ENCODE results near the gene EIF3D.
A peak's percentile ranks its signal among the peaks of the same experiment; 100 is the strongest.

The EIF3D gene

DNA sequence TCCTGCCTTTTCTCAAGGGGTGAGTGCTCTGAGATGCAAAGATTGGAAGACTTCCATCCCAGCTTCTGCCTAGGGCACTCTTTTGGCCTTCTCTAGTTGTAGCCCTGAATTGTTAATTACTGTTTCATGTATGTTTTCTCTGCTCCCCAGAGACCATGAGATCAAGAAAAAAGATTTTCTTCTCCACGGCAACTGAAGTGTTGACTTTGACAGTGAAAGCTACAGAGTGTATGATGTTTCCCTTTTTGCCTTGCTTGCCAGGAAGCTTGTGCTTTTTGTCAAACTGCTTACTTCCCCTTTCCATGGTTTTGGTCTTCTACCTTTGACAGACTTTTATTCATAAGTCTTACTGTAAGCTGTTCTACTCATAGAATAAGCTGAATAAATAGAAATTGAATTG, 23.3 kb upstream of the EIF3D start:
- no peak for TF ChIP-seq EZH2phosphoT487 (IDR thresholded peaks at IDR 0.05; ENCODE audit: borderline replicate concordance)
- TF ChIP-seq, protein P1, sequence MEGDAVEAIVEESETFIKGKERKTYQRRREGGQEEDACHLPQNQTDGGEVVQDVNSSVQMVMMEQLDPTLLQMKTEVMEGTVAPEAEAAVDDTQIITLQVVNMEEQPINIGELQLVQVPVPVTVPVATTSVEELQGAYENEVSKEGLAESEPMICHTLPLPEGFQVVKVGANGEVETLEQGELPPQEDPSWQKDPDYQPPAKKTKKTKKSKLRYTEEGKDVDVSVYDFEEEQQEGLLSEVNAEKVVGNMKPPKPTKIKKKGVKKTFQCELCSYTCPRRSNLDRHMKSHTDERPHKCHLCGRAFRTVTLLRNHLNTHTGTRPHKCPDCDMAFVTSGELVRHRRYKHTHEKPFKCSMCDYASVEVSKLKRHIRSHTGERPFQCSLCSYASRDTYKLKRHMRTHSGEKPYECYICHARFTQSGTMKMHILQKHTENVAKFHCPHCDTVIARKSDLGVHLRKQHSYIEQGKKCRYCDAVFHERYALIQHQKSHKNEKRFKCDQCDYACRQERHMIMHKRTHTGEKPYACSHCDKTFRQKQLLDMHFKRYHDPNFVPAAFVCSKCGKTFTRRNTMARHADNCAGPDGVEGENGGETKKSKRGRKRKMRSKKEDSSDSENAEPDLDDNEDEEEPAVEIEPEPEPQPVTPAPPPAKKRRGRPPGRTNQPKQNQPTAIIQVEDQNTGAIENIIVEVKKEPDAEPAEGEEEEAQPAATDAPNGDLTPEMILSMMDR (conservative IDR thresholded peaks at IDR 0.05; ENCODE audit: low read length), result no peak
- Histone ChIP-seq H2AFZ (ENCODE audit: low read length) (no peak overlapping the region), H3K79me2 (ENCODE audit: insufficient read depth, low read length) (no peaks in the 10 kb centered on the region), H3K4me3 (ENCODE audit: low read length, poor library complexity, severe bottlenecking) (no peak overlapping the region), H4K20me1 (ENCODE audit: insufficient read depth, low read length, poor library complexity, severe bottlenecking) (no peaks in the 10 kb centered on the region), H3K9me3 (ENCODE audit: insufficient read depth, low read depth, low read length) (no peaks in the 10 kb centered on the region), H3F3A (ENCODE audit: low read depth) (no peaks in the 10 kb centered on the region), H3K4me1 (ENCODE audit: insufficient read depth, low read length, poor library complexity, severe bottlenecking) (no peaks in the 10 kb centered on the region), H3K9me2 (replicated peaks; ENCODE audit: low read depth, low read length) (no peaks in the 10 kb centered on the region), H3K4me2 (ENCODE audit: low read depth, low read length, poor library complexity, severe bottlenecking) (no peak overlapping the region), H3K36me3 (ENCODE audit: insufficient read depth, low read length) (no peaks in the 10 kb centered on the region), H3K27me3 (ENCODE audit: insufficient read depth, low read length, poor library complexity, severe bottlenecking) (no peaks in the 10 kb centered on the region), H3K9ac (ENCODE audit: low read depth, low read length, poor library complexity, severe bottlenecking) (no peak overlapping the region)

DNA sequence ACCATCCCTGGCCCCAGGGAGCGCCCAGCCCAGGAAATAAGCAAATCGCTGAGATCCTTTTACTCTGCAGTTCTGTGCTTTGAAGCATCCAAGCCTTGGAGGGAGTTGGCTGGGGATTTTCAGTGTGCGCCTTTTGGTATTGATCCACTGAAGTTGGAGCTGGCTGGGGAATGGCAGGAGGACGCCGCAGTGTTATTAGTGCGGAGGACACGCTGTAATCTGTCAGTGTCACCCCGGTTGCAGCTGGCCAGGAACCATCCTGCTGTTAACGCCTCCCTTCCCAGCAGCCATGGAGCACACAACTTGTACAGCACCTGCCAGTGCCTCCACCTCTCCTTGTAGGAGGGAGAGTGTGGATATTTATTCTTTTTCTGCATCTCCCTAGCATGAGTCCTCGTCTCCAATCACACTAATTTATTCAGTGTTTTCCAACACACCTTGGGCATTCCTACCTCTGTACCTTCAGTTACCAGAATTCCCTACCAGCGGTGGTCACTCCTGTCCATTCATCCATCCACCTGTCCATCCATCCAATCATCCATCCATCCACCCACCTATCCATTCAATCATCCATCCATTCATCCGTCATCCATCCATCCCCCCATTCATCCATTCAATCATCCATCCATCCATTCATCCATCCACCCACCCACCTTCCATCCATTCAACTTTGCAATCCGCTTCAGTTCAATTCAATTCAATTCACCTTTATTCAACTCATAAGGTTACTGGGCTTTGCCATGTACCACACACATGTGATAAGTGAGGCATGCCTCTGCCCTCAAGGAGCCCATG, 21.9 kb upstream of the EIF3D start:
- Histone ChIP-seq H3K4me2 (ENCODE audit: low read depth, low read length, poor library complexity, severe bottlenecking) (no peak overlapping the region), H3K4me1 (ENCODE audit: insufficient read depth, low read length, poor library complexity, severe bottlenecking) (no peaks in the 10 kb centered on the region), H3K9ac (ENCODE audit: low read depth, low read length, poor library complexity, severe bottlenecking) (no peak overlapping the region), H3K9me2 (replicated peaks; ENCODE audit: low read depth, low read length) (no peaks in the 10 kb centered on the region), H3K36me3 (ENCODE audit: insufficient read depth, low read length) (no peaks in the 10 kb centered on the region), H3K9me3 (ENCODE audit: insufficient read depth, low read depth, low read length) (no peaks in the 10 kb centered on the region), H3F3A (ENCODE audit: low read depth) (no peaks in the 10 kb centered on the region), H3K79me2 (ENCODE audit: insufficient read depth, low read length) (no peaks in the 10 kb centered on the region), H3K27me3 (ENCODE audit: insufficient read depth, low read length, poor library complexity, severe bottlenecking) (no peaks in the 10 kb centered on the region), H2AFZ (ENCODE audit: low read length) (no peak overlapping the region), H3K4me3 (ENCODE audit: low read length, poor library complexity, severe bottlenecking) (no peak overlapping the region), H4K20me1 (ENCODE audit: insufficient read depth, low read length, poor library complexity, severe bottlenecking) (no peaks in the 10 kb centered on the region)
- TF ChIP-seq EZH2phosphoT487 (IDR thresholded peaks at IDR 0.05; ENCODE audit: borderline replicate concordance), result no peak
- TF ChIP-seq, protein P1 (conservative IDR thresholded peaks at IDR 0.05; ENCODE audit: low read length), result no peak

DNA sequence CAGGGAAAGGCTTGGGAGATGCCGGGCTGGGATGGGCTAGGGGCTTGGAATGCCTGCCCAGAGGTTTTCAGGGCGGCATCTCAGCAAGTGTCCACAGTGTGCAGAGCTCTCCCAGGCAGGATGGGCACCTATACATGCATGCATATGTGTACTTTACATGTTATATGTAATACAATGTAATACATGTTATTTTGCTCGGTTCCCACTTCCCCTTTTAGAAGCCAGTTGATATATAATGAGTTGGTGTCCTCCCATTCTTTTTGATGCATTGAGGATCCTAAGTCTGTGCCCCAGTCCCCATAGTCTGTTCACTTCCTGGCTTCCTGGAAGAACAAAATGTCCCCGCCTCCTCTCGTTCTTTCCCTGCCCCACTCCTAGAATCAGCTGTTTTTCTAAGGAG, 20.1 kb upstream of the EIF3D start:
- H3K9me3 ChIP-seq (ENCODE audit: insufficient read depth, low read depth, low read length), result no peaks in the 10 kb centered on the region
- no peaks in the 10 kb centered on the region for H3K4me1 ChIP-seq (ENCODE audit: insufficient read depth, low read length, poor library complexity, severe bottlenecking)
- no peak overlapping the region for H3K4me3 ChIP-seq (ENCODE audit: low read length, poor library complexity, severe bottlenecking)
- peak overlapping the region; percentile 48; the same call in 1 of the 2 replicates for H2AFZ ChIP-seq (ENCODE audit: low read length)
- no peak overlapping the region for H3K4me2 ChIP-seq (ENCODE audit: low read depth, low read length, poor library complexity, severe bottlenecking)
- no peak for TF ChIP-seq EZH2phosphoT487 (IDR thresholded peaks at IDR 0.05; ENCODE audit: borderline replicate concordance)
- TF ChIP-seq, protein P1 (conservative IDR thresholded peaks at IDR 0.05; ENCODE audit: low read length), result no peak
- H4K20me1 ChIP-seq (ENCODE audit: insufficient read depth, low read length, poor library complexity, severe bottlenecking), result no peaks in the 10 kb centered on the region
- H3F3A ChIP-seq (ENCODE audit: low read depth), result no peaks in the 10 kb centered on the region
- no peak overlapping the region for H3K9ac ChIP-seq (ENCODE audit: low read depth, low read length, poor library complexity, severe bottlenecking)
- H3K9me2 ChIP-seq (replicated peaks; ENCODE audit: low read depth, low read length), result no peaks in the 10 kb centered on the region
- H3K36me3 ChIP-seq (ENCODE audit: insufficient read depth, low read length), result no peaks in the 10 kb centered on the region
- no peaks in the 10 kb centered on the region for H3K27me3 ChIP-seq (ENCODE audit: insufficient read depth, low read length, poor library complexity, severe bottlenecking)
- H3K79me2 ChIP-seq (ENCODE audit: insufficient read depth, low read length), result no peaks in the 10 kb centered on the region

All from Loucy (cell line).